Activated CD4-positive, alpha-beta T cell treated with anti-CD3 and anti-CD28 coated beads, Interleukin-2, amount 10 ng/mL, durations not matched to agents 7 days and 5 days (primary cell): ENCODE measurements around the gene PCGF6. TPM values are rescaled to one million over a fixed set of nuclear protein-coding genes. Genes with fewer than 3 reads are reported as not detected.

Experiments
- microRNA-seq: library from miRNA; unstranded; fragments of <30 nt; microRNA quantifications from one replicate; pipeline ENCODE4 v1.2.0, GENCODE V29; 2021; ENCODE audit warnings: borderline microRNAs expressed, borderline replicate concordance
- total RNA-seq, 2 experiments: library from RNA; stranded (reverse); gene quantifications; one replicate each; pipeline ENCODE4 v1.2.3, GENCODE V29; 2021

The PCGF6 gene
- total RNA-seq, 2 experiments from 2014 or later = 12.2 to 13.0 TPM

Small RNAs within 50 kb of the gene (microRNA-seq; reads per million reads assigned to microRNA genes)
- 2,051 reads per million, percentile 90 among the genes with 10 or more reads in this experiment for gene MIR1307

Other genes starting within 250 kb of the PCGF6 start
- gene NT5C2, start 157.9 kb downstream of the PCGF6 start, total RNA-seq = 10 to 100 TPM; 66.1 to 80.2 TPM
- gene RPEL1, start 105.3 kb downstream of the PCGF6 start, total RNA-seq = not detected
- under 1 TPM in 1 of 2 experiments, not detected in 1; 0.10 TPM for gene INA, start 74.0 kb downstream of the PCGF6 start, total RNA-seq
- gene TAF5, start 16.8 kb upstream of the PCGF6 start, total RNA-seq = 10 to 100 TPM; 13.2 to 15.1 TPM
- gene ATP5MK, start 45.3 kb upstream of the PCGF6 start, total RNA-seq = 100 to 1,000 TPM; 260 to 276 TPM
- gene PDCD11, start 45.5 kb upstream of the PCGF6 start, total RNA-seq = 10 to 100 TPM; 43.4 to 51.8 TPM
- 100 to 1,000 TPM in 1 of 2 experiments, 10 to 100 TPM in 1; 89.6 to 109 TPM for gene CALHM2, start 101.2 kb upstream of the PCGF6 start, total RNA-seq
- gene CALHM1, start 107.8 kb upstream of the PCGF6 start, total RNA-seq = under 1 TPM; 0.12 to 0.21 TPM
- under 1 TPM in 1 of 2 experiments, not detected in 1; 0.17 TPM for gene CALHM3, start 128.1 kb upstream of the PCGF6 start, total RNA-seq
- 1 to 10 TPM; 1.1 to 1.6 TPM for gene NEURL1, start 142.6 kb upstream of the PCGF6 start, total RNA-seq